ENCODE results near the gene AKAP12.

GRCh38 chr6:151377095-151377494 is 137.3 kb downstream of the AKAP12 start:
- no peak for TF ChIP-seq CTCF (conservative IDR thresholded peaks at IDR 0.05; ENCODE audit: low read length)
- TF ChIP-seq EZH2phosphoT487 (IDR thresholded peaks at IDR 0.05; ENCODE audit: borderline replicate concordance): no peak

Measured in Loucy (cell line).